PC-3 (cell line): ENCODE measurements around the gene SLC48A1.

Experiments used
- EZH2 ChIP-seq: fragments of 300-600 bp; sonication (generic); IDR thresholded peaks from one replicate; pipeline ENCODE4 v1.6.1; 2017; ENCODE audit warnings: antibody characterized with exemption, mild to moderate bottlenecking, low read length; ENCODE audit not compliant: unreplicated experiment
- EZH2phosphoT487 ChIP-seq: fragments of 300-600 bp; sonication (generic); IDR thresholded peaks from 2 replicates; pipeline ENCODE4 v1.6.1; 2018; ENCODE audit warnings: mild to moderate bottlenecking, antibody characterized with exemption, low read length, borderline replicate concordance
- TF ChIP-seq, protein P1 (sequence below): fragments of 300-600 bp; sonication (generic); conservative IDR thresholded peaks from 2 replicates; pipeline ENCODE4 v1.5.1; 2017; ENCODE audit warnings: antibody characterized with exemption, low read depth, mild to moderate bottlenecking, low read length

DNA sequence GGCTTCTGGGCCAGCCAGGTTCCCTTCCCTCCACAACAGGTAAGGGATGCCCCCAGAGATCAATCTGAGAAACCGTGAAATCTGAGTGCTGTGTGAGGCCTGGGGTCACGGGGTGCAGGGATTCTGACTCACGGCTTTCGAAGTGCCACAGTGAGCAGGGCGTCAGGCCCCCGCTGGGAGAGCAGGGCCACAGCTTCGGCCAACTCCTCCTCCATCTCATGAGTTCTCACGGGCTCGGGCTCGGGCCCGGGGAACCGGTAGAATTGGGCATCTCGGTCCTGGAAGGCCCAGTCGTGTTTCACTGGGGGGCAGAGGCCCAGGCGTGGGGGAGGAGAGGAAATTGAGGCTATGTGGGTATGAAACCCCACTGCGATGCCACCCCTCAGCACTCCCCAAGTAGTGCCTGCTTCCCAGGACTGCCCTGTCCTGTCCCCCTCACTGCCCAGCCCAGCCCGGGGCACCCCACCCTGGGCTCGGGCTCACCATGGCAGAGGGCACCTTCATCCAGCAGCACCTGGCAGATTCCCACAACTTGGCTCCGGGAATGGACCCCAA lies 22.0 kb upstream of the SLC48A1 start:
- TF ChIP-seq, protein P1, sequence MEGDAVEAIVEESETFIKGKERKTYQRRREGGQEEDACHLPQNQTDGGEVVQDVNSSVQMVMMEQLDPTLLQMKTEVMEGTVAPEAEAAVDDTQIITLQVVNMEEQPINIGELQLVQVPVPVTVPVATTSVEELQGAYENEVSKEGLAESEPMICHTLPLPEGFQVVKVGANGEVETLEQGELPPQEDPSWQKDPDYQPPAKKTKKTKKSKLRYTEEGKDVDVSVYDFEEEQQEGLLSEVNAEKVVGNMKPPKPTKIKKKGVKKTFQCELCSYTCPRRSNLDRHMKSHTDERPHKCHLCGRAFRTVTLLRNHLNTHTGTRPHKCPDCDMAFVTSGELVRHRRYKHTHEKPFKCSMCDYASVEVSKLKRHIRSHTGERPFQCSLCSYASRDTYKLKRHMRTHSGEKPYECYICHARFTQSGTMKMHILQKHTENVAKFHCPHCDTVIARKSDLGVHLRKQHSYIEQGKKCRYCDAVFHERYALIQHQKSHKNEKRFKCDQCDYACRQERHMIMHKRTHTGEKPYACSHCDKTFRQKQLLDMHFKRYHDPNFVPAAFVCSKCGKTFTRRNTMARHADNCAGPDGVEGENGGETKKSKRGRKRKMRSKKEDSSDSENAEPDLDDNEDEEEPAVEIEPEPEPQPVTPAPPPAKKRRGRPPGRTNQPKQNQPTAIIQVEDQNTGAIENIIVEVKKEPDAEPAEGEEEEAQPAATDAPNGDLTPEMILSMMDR: no peak
- no peak for TF ChIP-seq EZH2phosphoT487
- TF ChIP-seq EZH2: no peak
